ENCODE results near the gene NALF2.

DNA sequence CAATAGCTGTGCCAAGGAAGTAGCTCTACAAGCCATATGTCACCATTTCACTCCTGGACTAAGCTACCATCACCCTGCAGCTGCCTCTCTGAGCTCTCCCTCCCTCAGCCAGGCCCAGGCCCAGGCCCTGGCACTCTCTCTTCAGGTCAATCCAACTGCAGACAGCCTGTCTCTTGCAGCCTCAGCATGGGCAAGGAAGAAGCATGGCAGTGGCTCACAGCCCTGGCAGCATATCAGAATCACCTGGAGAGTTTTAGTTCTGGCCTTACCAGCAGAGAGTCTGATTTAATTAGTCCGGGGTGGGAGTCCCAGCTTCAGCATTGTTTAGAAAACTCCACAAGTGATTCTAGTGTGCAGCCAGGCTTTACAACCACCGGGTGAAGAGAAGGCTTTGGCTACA, 31.5 kb downstream of the NALF2 start:
- TF ChIP-seq, protein P1, sequence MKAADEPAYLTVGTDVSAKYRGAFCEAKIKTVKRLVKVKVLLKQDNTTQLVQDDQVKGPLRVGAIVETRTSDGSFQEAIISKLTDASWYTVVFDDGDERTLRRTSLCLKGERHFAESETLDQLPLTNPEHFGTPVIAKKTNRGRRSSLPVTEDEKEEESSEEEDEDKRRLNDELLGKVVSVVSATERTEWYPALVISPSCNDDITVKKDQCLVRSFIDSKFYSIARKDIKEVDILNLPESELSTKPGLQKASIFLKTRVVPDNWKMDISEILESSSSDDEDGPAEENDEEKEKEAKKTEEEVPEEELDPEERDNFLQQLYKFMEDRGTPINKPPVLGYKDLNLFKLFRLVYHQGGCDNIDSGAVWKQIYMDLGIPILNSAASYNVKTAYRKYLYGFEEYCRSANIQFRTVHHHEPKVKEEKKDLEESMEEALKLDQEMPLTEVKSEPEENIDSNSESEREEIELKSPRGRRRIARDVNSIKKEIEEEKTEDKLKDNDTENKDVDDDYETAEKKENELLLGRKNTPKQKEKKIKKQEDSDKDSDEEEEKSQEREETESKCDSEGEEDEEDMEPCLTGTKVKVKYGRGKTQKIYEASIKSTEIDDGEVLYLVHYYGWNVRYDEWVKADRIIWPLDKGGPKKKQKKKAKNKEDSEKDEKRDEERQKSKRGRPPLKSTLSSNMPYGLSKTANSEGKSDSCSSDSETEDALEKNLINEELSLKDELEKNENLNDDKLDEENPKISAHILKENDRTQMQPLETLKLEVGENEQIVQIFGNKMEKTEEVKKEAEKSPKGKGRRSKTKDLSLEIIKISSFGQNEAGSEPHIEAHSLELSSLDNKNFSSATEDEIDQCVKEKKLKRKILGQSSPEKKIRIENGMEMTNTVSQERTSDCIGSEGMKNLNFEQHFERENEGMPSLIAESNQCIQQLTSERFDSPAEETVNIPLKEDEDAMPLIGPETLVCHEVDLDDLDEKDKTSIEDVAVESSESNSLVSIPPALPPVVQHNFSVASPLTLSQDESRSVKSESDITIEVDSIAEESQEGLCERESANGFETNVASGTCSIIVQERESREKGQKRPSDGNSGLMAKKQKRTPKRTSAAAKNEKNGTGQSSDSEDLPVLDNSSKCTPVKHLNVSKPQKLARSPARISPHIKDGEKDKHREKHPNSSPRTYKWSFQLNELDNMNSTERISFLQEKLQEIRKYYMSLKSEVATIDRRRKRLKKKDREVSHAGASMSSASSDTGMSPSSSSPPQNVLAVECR (CRISPR knock-in tag; IDR thresholded peaks at IDR 0.05; ENCODE audit: borderline replicate concordance) = no peak
- TF ChIP-seq HDAC2 (CRISPR knock-in tag; IDR thresholded peaks at IDR 0.05) (no peak), CHD2 (IDR thresholded peaks at IDR 0.05; ENCODE audit: low read depth, low read length) (no peak), CBFB (CRISPR knock-in tag; IDR thresholded peaks at IDR 0.05) (no peak), ZNF224 (CRISPR knock-in tag; IDR thresholded peaks at IDR 0.05) (no peak), KMT2A (CRISPR knock-in tag; IDR thresholded peaks at IDR 0.05) (no peak), MAFG (CRISPR knock-in tag; IDR thresholded peaks at IDR 0.05) (no peak)

Data from HepG2 (cell line).